GM21825 (cell line): ENCODE results near the gene STAU1.
"Not testable (repeated sequence)": the region's sequence is repeated elsewhere in the genome, so short reads cannot be mapped to it uniquely, and the experiment has no call there.

Source experiments
- ATAC-seq: cut with Tn5 transposase; IDR thresholded peaks from one replicate; pipeline ENCODE4 v1.9.1; 2021; ENCODE audit warnings: mild to moderate bottlenecking, moderate library complexity; ENCODE audit not compliant: unreplicated experiment

Gene STAU1, protein sequence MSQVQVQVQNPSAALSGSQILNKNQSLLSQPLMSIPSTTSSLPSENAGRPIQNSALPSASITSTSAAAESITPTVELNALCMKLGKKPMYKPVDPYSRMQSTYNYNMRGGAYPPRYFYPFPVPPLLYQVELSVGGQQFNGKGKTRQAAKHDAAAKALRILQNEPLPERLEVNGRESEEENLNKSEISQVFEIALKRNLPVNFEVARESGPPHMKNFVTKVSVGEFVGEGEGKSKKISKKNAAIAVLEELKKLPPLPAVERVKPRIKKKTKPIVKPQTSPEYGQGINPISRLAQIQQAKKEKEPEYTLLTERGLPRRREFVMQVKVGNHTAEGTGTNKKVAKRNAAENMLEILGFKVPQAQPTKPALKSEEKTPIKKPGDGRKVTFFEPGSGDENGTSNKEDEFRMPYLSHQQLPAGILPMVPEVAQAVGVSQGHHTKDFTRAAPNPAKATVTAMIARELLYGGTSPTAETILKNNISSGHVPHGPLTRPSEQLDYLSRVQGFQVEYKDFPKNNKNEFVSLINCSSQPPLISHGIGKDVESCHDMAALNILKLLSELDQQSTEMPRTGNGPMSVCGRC

DNA sequence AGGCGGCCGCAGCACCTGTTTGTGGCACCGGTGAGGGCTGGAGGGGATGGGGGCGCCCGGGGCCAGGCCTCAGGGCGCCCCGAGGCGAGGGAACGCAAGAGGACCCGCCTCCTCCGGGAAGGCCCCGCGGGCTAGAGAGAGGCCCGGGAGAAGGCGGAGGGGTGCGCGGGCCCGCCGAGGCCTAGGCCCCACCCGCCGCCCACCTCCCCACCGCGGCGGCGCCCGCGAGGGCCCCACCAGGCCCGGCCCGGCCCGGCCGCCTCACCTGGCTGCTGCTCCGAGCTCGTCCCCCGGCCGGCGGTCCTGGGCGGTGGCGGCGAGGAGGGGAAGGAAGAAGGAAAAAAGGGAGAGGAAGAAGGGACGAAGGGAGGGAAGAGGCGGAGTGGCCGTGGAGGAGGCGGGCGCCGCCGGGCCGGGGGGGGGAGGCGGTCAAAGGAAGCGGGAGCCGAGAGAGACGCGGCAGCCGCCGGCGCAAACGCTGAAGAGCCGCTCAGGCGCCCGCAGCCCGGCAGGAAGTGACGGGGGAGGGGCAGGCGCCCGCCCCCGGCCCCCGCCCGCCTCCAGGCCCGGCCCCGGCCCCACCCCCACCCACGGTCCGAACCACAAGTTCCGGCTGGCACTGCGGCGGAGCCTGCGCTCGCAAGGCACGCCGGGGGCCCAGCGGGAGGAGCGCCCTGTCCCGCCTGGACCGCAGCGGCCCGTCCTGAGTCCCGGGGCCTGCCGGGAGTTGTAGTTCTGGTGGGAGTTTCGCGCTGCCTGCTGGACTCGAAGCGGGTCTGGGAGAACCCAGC lies at the start of gene STAU1:
STAU1 (minus strand) TSS at position 484 of the 791 bp plus-strand sequence. CDS start 22,133 bp downstream, outside the sequence.
- peak; percentile 86 for ATAC-seq

DNA sequence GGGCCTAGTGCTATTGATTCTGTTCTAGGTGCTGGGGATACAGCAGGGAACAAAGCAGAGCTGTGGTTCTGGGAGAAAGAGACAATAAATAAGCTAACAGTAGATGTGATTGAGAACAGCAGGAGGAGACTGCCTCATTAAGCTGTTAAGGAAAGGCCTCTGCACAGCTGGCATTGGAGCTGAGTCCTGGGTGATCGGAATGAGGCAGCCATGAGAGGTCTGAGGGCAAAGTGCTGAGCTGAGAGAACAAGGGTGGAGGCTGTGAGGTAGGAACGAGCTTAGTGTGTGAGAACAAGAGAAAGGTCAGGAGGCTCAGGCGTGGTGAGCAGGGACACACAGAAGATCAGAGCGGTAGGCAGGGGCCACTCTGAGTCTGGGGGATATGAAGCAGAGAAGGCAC lies 49.4 kb upstream of the STAU1 start:
- no peak for ATAC-seq

DNA sequence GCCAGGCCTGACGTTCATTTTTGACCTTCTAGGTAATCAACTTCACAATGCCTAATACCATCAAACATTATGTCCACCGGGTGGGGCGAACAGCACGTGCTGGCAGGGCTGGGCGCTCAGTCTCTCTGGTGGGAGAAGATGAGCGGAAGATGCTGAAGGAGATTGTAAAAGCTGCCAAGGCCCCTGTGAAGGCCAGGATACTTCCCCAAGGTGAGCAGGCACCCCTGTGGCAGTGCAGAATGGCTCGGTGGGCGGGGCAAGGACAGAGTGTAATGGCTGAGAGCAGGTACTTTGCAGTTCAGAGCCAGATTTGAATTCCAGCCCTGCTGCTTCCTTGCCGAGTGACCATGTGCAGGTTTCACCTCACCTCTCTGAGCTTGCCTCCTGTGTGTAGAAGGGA lies 48.2 kb upstream of the STAU1 start:
- no peak for ATAC-seq

DNA sequence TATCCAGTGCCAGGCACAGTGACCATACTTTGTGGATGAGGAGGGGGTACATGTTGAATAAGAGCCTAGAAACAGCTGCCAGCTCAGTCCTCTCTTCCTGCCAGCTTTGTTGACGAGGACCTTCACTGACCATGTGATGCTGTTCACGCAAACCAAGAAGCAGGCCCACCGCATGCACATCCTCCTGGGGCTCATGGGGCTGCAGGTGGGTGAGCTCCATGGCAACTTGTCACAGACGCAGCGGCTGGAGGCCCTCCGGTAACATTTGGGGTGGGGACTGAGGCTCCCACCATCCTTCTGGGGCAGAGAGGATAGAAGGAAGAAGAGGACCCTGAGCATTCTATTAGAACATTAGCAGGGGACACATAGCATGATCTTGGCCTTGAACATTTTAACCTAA lies 46.7 kb upstream of the STAU1 start:
- no peak for ATAC-seq

DNA sequence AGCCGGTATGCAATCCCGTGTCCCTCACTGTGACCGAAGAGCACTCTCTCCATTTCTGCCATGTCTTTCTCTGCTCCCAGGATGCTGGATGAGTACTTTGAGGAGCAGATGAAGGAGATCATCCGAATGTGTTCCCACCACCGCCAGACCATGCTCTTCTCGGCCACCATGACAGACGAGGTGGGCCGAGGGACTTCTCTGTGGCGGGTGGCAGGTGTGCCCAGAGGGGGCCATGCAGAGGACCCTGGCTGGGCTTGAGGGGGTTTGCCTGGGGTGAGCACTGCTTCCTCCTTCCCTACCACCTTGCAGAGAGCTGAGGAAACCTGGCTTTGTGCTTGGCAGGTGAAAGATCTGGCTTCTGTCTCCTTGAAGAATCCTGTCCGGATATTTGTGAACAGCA lies 45.1 kb upstream of the STAU1 start:
- no peak for ATAC-seq

DNA sequence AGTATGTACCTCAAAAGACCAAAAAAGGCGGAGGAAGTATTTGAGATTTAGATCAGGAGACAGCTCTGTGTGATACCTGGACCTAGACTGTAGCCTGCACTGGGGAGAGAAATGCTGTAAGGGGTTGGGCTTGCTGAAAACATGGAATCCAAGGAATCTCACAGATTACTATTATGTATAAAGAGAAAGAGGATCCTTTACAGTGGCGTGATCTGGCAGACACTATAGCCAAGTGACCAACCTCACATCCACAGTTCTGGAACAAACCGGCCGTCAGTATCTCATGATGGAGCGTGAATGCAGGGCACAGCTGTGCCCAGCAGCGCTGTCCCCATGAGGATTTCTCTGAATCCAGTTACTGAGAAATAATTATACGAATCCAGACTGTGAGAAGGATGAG lies 43.3 kb upstream of the STAU1 start:
- ATAC-seq = no peak

DNA sequence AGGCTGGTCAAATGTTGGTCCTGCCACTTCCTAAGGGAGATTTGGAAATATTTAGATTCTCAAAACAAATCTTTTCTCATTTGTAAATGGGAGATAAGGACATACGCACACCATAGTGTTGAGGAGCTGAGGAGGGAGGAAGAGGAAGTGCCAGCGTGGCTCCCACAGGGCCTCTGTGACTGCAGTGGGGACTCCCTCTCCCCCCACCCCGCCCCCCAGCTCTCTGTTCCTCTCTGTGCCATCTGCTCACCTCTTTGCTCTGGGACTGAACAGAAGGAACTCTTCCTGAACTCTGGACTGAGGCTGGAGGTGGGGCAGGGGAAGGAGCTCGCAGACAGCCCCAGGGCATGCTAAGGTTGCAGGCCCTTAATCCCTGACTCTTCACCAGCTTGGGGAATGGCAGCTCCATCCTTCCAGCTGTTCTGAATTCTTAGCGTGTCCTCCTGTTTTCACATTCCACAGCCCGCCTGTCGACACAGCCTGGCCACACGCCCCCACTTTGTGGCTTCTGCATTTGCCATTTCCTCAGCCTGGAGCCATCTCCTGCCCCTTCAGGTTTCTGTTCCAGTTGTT lies 42.5 kb upstream of the STAU1 start:
- ATAC-seq = no peak

DNA sequence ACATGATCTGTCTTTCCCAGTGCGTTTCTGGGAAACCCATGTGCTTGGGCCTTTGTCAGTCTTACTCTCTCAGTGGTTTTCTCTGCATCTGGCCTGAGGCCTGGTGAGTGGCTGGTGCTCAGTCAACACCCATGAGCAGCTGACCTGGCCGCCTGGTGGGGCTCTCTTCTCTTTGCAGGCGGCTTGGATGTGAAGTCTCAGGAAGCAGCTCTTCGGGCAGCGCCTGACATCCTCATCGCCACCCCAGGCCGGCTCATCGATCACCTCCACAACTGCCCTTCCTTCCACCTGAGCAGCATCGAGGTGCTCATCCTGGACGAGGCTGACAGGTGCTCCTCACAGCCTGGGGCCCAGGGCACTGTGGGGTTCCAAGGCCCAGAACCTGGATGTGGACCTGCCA lies 41.9 kb upstream of the STAU1 start:
- ATAC-seq = no peak

DNA sequence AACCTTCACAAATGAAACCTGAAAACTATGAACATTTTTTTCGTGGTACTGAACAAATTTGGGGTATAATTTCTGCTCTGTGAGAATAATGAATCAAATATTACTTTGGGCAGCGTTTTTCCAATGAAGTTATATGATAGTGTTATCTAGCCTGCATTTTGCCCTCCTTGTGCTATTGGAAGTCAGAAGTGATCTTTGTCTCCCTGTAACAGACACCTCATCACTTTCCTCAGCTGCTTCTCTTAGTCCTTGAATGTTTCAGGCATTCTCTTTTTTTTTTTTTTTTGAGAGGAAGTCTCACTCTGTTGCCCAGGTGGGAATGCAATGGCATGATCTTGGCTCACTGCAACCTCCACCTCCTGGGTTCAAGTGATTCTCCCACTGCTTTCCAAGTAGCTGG lies 41.2 kb upstream of the STAU1 start:
- no peak for ATAC-seq

DNA sequence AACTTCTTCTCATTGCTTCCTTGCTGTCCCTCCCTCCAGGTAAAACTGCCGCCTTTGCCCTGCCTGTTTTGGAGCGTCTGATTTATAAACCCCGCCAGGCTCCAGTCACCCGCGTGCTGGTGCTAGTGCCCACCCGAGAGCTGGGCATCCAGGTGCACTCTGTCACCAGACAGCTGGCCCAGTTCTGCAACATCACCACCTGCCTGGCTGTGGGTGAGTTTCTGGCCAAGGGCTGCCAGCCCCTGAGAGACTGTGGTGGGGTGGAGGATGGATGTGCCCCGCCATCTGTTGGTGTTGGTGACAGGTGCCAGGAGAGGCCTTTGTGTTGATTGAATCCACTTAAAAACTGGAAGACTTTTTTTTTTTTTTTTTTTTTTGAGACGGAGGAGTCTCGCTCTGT lies 40.5 kb upstream of the STAU1 start:
- ATAC-seq = no peak

DNA sequence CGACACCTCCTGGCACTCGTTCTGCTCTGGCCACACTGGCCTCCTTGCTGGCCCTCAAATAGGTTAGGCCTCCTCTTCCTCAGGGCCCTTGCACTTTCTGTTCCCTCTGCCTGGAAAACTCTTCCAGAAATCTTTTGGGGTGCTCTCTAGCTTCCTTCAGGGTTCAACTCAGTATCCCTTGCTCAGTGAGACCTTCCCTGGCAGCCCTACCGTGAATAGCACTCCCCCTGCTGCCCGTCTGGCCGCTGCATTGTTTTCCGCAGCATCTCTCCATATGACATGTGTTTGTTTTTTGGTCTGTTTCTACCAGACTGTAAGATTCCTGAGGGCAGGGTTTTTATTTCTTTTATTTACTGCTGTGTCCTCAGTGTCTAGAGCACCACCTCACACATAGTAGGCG lies 37.8 kb upstream of the STAU1 start:
- no peak for ATAC-seq

DNA sequence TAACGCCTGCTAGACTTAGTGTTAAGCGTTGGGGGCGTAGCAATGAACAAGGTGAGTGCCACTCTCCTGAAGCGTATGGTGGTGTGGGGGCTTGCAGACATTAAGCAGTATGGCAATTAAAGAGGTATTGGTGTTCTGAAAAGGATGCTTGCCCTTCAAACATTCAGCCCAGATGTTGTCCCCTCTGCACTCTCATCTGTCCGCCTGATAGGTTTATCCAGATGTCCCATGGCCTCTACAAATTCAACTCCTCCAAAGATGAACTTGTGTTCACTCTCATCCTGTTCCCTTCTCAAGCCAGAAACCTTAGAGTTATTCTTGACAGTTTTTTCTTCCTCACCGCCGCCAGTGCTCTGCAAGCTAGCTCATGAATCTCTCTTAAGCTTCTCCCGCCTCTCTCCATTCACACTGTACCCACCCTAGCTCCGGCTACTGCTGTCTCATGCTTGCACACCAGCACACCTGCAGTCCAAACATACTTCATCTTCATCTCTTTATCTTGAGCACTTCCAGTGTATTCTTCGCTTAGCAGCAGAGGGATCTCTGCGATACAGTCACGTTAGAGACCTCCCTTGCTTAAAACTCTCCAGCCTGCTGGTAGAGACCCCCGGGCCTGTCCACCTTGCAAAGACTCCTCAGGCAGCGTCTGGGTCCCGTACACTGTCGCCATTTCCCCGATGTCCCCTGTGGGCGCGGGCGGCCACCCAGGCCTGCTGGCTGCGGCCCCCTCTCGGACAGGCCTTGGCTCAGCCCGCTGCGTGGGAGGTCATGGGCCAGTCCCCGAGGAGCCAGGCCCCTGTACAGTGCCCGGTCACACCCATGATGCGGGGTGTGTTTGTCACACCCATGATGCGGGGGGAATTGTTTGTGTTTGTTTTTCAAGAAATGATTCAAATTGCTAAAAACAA lies 32.0 kb upstream of the STAU1 start:
- no peak for ATAC-seq

DNA sequence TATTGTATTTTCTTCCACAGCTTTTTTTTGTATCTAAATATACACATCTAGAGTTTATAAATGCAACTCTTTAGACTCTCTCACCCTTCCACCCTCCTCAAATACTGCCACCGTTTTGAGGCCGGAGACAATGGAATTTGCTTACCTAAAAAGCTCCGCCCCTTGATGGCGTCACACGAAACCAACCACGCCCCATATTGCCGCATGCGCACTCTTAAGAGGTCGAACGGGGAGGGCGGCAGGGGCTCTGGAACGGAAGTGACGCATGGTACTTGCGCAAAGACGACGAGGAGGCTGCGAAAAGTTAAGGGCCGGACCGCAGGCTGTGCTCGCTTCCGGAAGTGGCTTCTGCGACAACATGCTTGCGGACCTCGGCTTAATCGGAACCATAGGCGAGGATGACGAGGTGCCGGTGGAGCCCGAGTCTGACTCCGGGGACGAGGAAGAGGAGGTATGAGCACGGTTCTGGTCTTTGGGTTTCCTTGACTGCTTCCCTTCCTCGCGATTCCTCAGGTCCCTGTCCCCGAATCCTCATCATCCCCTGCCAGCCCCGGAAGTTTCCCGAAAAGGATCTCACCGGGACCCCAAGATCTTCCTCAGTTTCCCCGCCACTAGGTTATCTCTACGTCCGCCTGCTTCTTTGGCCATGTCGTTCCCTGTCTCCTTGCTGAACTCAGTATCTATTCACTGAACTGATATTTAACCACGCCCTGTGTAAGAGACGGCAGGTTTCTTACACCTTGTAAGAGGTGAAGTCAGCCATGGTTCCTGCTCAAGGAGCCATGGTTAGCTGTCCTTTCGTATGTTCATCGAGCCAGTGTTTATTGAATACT lies 31.2 kb upstream of the STAU1 start, which contains the start of gene DDX27:
DDX27 (plus strand) TSS at position 326 of the 833 bp plus-strand sequence; CDS start at position 359, 33 bp downstream.
- ATAC-seq = peak; percentile 72

DNA sequence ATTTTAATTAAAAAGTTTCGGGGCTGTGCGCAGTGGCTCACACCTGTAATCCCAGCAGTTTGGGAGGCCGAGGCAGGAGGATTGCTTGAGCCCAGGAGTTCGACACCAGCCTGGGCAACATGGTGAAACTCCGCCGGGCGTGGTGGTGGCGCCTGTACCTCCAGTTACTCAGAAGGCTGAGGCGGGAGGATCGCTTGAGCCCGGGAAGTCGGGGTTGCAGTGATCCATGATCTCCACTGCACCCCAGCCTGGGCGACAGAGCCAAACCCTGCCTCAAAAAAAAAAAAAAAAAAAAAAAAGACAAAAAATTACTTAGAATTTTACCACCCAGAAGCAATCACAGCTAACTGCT lies 30.6 kb upstream of the STAU1 start:
- ATAC-seq = not testable (repeated sequence)

DNA sequence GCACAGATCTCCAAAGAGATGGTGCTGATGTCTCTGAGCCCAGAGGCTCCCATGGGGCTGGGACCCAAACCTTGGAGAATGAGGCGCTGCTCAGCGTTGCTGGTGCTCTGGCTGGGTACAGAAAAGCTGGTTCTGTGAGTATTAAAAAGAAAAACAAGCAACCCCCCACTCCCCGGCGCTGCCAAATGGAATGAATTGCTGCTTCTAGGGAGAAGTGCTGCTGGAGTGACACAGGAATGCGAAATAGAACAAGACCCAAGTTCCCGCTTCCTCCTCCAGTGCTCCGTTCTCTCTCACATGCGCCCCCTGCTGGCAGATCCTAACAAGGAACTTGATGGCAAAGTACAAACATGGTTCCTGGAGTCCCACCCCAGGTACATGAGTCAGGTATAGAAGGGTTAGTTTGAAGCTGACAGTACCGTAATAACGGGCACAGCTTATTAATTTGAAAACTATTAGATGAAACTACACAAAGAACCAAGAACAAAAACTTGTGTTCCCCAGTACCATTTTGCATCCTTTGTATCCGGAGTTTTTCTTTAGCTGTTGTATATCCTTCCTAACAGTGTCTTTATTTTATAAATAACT lies 29.0 kb upstream of the STAU1 start:
- ATAC-seq = no peak

DNA sequence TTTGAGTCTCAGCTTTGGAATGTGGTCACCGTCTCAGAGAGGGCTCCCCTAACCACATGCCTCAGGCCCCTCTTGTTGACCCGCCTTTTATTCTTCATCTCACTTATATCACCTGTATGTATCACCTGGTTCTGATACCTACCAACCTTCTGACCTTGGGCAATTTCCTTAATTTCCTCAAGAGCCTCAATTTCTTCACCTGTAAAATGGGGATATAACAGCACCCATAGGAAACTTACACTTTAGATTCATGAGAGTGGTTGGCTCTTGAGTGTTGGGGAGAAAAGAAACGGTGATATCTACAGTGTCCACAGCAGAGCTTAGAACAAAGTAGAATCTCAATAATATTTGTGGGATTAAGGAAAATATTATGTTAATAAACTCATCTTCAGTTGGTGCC lies 27.1 kb upstream of the STAU1 start:
- ATAC-seq = no peak

DNA sequence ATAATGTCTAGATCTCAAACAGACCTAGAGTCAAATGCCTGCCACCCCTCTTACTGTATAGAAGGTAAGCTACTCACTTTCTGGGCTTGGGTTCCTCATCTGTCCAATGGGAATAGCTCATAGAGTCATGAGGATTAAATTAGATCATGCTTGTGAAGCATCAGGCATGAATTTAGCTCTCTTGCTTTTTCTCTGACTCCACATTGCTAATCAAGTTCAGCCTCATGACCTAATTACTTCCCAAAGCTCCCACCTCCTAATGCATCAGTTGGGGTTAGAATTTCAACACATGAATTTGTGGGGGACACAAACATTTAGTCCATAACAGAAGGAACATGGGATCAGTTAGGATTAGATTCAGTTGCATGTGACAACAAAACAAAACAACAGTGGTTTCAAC lies 26.4 kb upstream of the STAU1 start:
- no peak for ATAC-seq

DNA sequence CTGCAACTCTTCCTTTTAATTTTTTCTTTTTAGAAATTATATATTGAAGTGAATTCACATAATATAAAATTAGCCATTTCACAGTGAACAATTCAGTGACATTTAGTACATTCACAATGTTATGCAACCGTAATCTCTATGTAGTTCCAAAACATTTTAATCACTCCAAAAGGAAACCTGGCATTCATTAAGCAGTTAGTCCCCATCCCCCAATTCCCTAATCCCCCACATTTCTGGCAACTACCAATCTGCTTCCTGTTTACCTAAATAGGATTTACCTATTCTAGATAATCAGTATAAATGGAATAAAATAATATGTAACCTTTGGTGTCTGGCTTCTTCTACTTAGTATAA lies 22.6 kb upstream of the STAU1 start:
- ATAC-seq = no peak

DNA sequence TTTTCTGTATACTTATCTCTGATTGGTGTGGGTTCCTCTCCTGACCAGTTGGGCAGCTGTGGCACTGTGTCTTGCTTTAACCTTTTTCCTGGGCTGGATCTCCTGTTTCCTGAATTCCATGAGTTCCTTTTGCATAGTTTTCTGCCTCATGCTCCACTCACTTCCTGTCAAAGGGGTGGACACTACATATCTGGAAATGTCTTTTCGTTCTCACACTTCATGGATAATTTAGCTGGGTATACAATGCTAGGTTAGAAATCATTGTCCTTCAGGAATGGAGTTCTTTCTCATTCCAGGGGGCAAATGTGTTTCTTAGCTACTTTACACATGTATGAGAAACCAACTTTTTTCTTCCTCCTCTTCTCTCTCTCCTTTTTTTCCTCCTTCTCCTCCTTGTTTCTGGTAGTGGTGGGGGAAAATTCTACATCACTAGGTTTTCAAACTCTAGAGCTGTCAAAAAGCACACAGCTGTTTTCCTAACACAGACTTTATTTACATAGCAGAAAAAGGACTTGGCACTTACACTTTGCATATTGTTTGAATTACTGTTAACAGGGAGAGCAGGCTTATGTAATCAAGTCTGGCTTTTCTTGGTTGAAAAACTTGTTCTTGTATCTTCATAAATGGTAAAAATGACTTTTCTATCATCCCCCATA lies 22.1 kb upstream of the STAU1 start:
- no peak for ATAC-seq
